Measurements from ENCODE around the gene ADGRD1.

ADGRD1 gene

DNA sequence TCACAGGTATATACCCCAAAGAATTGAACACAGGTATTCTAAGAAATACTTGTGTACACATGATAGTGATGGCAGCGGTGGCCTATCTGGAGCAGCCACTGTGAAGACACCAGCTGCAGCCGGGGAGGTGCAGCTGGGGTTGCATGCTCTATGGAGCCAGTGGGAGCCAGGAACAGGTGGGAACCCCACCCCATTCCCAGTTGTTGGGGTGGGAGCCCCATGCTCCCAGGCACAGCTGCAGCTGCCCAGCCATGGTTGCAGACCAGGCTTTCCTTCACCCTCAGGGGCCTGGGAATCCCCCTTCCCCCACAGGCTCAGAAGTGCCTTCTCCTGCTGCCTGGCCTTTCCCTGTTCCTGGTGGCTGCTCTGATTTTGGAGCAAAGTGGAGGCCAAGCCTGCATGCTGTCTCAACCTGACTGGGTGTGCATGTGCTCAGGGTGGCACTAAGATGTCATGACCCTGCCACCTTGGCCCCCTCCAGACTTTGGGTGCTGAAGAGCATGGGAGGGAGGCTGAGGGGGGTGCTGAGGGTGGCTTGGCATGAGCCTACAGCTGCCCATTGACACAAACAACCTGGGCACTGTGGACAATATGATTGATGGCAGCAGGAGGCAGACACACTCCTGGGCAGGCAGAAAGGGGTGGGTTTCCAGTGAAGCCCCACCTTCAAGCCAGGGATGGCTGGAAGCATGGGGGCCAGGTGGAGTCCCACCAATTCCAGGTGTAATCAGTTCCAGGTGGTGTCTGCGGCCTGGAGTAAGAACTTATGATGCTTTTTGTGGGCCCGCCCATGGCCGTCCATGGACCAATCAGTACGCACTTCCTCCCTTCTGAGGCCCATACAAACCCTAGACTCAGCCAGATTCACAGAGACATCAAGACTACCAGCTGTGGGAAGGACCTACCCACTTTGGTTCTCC, 234.7 kb downstream of the ADGRD1 start:
- DNase-seq (no peak), ATAC-seq (replicated peaks) (no peak)
- no peak overlapping the region for H3K27ac Mint-ChIP-seq
- no peak overlapping the region for H3K4me3 Mint-ChIP-seq
- H3K4me1 Mint-ChIP-seq (ENCODE audit: low read depth in 2 of 2), result no peaks in the 10 kb centered on the region
- peaks cover 22 to 23% of the 10 kb centered on the region in 2 donors for H3K27me3 Mint-ChIP-seq
- no peaks in the 10 kb centered on the region for H3K9me3 Mint-ChIP-seq
- no peaks in the 10 kb centered on the region for H3K36me3 Mint-ChIP-seq (ENCODE audit: insufficient read depth)

DNA sequence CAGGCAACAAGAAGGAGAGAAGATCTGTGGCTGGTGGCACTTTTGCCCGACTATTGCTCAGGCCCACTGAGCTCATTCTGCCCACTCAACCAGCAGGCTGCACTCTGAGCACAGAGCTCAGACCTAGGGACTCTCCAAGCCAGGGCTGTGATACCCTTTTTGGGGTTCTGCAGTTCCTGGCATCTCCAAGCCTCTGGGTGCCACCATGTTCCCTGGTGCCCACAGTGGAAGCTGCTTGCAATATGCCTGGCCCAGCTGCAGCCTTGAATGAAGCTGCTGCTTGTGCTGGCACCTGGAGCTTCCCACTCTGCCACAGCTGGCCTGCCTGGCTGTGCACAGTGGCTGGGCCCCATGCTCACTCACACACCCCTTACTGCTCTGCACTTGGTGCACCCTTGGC, 236.1 kb downstream of the ADGRD1 start:
- no peak for ATAC-seq (replicated peaks)
- no peaks in the 10 kb centered on the region for H3K4me1 Mint-ChIP-seq (ENCODE audit: low read depth in 2 of 2)
- H3K36me3 Mint-ChIP-seq (ENCODE audit: insufficient read depth), result no peaks in the 10 kb centered on the region
- H3K4me3 Mint-ChIP-seq, result no peak overlapping the region
- H3K27ac Mint-ChIP-seq, result no peak overlapping the region
- no peaks in the 10 kb centered on the region for H3K9me3 Mint-ChIP-seq
- DNase-seq, result no peak
- peaks cover 29% of the 10 kb centered on the region in 2 donors for H3K27me3 Mint-ChIP-seq

DNA sequence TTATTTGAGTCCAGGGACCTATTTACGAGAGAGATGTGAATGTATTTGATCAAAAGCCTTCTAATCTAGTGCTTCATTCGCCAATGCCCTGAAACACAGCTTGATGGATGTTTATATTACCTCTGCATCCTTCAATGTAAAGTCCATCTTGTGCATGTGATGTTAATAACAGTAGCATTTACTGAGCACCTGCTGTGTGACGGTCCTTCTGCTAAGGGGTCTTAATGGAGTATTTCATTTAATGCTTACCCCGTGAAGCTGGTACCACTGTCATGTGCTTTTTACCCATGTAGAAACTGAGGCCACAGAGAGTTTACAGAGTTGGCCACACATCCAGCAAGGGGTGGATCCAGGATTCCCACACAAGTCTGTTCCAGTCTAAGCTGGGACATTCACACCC, 237.3 kb downstream of the ADGRD1 start:
- Mint-ChIP-seq H3K9me3 (no peaks in the 10 kb centered on the region), H3K4me1 (ENCODE audit: low read depth in 2 of 2) (no peaks in the 10 kb centered on the region), H3K27me3 (peaks cover 24 to 30% of the 10 kb centered on the region in 2 donors), H3K27ac (no peak overlapping the region), H3K36me3 (ENCODE audit: insufficient read depth) (no peaks in the 10 kb centered on the region), H3K4me3 (no peak overlapping the region)
- ATAC-seq (replicated peaks) (no peak), DNase-seq (no peak)
